ELF-1 (cell line): ENCODE measurements around the gene NKX6-1.
A peak's percentile ranks its signal among the peaks of the same experiment; 100 is the strongest.

Source experiments
- DNase-seq: peaks from one replicate; pipeline ENCODE4 v3.0.0-alpha.2; 2016; ENCODE audit warnings: low read depth, low spot score

NKX6-1 gene

DNA sequence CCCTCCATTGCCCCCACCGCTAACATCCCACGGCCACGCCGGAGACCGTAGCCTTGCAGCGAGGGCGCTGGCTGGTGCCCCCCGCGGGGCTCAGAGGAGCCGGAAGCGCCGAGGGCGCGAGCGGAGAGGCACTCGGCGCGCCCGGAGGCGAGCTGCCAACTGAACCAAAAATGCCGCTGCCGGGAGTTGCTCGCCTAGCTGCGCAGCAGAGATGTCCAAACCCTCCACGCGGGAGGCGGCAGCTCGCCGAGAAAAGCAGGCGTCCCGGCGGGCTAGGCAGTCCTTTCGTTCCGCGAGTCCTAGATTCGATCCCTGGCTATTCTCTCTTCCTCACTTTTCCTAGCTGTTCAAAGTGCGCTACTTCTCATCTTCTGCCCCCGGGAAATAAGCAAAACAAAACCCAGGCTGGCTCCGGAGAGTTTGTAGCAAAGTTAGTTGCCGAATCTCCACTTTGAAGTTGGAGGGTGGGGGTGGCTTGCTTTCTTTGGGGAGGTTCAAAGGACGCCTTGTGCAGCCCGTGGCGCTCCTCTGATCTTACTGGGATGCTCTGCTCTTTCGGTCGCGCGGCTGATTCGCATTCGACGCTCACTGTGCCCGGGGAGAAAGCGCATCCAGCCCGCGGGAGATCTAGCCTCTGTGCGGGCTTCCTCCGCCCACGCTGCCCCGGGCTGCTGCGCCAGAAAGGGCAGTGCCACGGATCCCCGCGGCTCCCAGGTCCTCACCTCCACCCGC lies 723 bp downstream of the NKX6-1 start:
- peak; percentile 75 for DNase-seq

DNA sequence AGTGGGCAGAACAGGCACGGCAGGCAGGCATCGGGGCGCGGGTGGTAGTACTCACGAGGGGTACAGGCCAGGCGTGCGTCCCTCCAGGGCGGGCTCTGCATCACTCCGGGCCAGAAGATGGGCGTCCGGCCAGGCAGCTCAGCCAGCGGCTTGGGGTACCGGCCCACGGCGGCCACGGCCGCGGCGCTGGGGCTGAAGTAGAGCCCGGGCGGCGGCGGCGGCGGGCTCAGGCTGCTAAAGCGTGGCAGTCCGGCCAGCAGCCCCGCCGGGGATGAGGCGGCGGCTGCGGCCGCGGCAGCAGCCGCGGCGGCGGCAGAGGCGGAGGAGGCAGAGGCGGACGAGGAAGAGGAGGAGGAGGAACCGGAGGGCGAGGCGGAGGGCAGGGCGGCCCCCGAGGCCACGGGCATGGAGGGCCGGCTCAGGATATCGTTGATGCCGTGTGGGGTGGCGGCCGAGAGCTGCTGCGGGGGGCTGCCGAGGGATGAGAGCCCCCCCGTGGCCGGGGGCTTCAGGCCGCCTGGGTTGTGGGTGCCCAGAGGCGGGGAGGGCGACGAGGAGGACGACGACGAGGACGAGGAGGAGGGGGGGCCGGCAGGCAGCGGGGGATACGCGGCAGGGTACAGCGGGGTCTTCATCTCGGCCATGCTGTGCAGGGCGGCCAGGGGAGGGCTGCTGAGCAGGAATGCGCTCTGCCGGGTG lies 1.4 kb downstream of the NKX6-1 start:
- no peak for DNase-seq

DNA sequence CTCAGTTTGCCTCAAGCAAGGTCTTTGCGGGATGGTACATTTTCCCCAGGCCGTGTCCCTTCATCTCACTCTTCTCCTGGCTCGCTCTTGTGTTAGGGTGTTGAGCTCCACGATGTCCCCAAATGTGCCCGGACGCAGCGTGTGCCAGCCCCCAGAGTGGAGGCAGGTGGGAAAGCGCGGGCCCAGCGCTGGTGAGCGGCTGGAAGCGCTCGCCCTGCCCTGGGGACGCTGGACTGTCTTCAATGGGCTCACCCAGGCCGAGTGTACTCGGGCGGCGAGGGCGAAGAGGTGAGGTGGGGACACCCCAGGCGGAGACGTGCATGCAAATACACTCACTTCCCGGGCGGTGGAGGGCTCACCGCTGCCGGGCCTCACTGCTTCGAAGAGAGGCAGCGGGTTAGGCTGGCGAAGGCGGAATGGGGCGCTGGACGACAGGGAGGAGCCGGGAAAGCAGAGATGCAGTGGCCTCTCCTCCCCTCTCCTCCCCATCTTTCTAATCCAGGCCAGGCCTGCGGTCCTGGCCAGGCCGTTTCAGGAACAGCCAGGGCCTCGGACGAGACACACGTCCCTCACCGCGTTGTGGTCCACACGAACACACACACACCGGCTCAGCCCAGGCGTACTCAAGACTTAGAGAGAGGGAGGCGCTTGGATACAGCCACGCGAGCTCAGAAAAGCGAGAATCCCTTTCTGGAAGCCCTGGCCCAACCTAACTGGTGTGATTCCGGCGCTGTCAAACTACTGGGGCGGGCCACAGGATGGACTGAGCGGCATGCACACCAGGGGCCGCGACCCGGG lies 2.2 kb downstream of the NKX6-1 start:
- peak; percentile 59 for DNase-seq

DNA sequence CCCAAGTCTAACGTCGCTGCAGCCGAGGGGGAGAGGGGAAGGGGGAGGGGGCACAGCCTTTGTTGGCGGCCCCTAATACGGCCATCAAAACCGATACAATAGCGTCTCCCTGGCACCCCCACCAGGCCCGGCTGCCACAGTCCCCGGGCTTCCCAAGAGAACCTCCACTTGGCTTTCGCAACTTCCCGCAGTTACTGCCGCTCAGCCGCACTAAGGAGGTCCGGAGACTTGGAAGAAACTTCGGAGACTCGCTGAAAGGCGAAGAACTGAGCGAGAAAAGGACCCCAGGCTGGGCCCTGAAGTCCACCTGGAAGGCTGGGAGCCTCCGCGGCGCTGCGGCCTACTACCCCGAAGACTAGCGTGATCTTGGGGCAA lies 2.8 kb downstream of the NKX6-1 start:
- no peak for DNase-seq

DNA sequence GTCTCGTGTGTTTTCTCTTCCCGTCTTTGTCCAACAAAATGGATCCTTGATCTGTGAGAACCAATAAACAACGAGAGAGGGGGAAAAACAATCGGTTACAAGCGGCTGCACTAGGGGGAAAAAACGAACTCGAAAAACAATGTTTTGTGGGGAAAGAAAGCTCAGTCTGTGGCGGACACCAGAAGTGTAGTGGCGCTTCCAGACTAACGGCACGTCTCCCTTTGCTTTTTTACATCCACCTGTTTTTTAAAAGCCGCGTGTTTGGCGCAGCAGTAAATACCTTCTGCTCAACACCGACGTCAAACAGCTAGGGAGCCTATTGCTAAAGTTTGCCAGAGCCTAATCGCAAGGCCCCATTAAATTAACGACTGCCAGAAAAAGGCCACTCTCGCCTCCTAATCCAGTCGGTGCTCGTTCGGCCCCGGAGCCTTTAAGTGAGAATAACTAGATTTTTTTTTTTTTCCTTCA lies 3.3 kb downstream of the NKX6-1 start:
- DNase-seq, result no peak

DNA sequence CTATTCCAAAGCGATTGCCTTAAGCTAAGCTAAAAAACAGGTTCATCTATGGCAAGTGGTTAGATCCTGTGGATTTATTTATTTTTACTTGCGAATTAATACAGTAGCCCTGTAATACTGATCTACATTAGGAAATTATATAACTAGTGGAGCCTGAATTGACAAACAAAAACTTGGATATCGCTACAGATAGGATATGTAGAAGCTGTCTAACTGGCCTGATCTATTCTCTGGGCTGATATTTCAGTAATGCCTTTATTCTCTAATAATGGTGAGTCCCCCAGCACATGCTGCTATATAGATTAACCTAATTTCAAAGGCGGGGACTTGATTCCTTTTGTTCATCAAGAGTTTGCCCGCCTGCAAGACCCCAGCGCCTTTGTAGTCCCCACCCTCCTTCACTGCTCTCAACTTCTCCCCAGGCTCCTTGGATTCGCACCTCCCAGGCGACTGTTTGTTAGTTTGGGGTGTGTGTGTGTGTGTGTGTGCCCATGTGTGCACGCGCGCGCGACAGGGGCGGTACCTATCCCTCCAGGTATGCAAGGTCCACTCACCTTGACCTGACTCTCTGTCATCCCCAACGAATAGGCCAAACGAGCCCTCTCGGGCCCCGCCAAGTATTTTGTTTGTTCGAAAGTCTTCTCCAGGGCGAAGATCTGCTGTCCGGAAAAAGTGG lies 3.8 kb downstream of the NKX6-1 start:
- DNase-seq, result no peak

DNA sequence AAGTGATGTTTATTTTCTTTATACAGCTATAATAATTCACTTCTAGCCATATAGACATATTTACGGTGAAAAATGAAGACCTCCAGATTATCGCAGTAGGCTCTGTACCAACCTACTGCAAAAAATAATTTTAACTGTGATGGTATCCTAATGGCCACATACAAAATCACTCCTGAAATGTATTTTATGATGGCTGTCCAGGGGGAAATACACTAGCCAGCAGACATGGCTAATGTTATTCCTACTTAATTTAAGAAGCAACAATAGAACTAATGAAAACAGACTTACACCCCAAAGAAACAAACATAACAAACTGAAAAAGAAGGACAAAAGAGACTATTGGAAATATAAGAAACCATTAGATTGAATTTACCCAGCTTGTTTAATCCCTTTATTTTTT lies 4.6 kb downstream of the NKX6-1 start:
- no peak for DNase-seq

DNA sequence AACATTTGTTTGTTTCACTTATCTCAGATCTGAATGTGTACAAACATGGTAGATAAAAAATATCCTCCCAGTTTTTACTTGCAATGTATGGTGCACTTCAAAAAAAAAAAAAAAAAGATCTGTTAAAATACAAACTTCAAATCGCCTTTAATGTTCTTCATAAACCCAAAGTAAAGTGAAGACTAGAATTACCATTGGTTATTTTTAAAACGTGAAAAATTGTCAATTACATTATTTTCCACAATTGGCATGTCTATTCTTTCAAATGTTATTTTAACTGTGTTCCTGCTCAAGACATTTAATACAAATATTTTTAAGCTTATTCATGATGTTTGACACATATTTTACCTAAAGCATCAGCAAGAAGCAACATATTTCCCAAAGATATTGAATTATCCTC lies 5.0 kb downstream of the NKX6-1 start:
- no peak for DNase-seq

DNA sequence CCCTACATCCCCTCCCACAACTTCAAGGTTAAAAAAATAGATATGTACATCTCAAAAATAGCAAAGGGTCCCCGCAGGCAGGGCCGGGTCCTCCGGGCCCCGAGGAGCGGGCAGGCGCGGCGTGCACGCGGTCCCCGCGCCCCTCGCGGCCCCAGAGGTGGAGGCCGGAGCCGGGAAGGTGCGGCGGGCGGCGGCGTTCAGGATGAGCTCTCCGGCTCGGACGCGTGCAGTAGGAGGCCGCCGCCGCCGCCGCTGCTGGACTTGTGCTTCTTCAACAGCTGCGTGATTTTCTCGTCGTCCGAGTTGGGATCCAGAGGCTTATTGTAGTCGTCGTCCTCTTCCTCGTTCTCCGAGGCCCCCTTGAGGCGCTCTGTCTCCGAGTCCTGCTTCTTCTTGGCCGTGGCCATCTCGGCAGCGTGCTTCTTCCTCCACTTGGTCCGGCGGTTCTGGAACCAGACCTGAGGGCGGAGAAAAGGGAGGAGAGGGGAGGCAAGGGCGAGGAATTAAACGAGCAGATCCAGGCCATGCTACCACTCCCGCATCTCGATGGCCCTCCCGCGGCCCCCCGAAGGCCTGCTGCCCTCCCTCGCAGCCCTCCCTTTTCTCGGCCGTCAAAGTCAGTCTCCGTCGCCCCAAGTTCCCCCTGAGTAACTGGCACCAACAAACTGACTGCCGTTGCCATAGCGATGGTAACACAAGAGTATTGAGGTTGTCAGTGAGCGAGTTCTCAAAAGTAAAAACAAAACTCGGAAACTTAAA lies 5.8 kb downstream of the NKX6-1 start:
- peak; percentile 71 for DNase-seq

DNA sequence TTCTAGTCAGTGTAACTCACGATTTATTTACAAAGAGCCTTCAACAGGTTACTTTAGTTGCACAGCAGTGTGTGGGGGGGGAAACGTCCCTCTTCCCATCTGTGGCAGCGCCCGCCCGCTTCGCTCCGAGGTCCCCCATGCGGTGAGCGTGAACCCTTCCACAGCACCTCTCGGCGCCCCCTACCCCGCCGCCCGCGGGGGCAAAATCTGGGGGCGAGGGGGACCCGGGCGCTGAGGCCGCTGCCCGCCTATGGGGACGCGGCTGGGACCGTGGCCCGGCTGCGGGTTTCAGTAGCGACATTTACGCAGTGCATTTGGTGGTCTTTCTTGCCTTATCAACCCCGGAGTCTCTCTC lies 6.4 kb downstream of the NKX6-1 start:
- no peak for DNase-seq

DNA sequence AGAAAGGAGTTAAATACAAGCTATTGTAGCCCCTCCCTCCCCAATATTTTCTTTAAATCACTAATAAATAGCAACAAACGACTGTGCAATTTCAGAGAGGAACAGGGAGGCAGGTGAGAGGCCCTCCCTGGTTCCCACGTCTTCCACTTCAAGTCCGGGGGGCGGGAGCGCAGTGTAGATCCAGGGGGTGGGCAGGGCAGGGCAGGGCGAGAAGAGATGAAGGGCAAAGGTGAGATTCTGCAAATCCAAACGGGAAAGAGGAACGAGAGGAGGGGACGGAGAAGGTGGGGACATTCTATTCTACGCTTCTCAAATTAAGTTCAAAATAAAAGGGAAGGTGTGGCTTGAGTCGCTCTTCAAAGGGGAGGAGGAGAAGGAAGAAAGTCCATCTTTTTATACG lies 6.8 kb downstream of the NKX6-1 start:
- DNase-seq, result no peak

DNA sequence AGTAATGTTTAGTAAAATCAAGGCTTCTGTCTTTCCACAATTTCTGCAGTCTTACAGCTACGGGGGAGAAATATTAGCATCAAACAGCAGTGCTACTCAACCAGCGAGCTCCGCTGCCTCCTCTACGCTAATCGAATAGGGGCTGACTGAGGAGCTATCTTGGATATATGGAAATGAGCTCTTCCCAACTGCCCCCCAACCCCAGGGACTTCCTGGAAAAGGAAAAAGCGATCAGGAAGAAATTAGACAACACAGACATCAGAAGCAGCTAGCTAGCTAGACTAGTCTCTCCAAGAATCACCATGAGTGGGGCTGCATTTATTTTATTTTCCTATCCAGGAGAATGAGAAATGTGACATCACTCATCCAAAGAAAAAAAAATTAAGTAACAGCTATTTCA lies 7.6 kb downstream of the NKX6-1 start:
- DNase-seq, result no peak

DNA sequence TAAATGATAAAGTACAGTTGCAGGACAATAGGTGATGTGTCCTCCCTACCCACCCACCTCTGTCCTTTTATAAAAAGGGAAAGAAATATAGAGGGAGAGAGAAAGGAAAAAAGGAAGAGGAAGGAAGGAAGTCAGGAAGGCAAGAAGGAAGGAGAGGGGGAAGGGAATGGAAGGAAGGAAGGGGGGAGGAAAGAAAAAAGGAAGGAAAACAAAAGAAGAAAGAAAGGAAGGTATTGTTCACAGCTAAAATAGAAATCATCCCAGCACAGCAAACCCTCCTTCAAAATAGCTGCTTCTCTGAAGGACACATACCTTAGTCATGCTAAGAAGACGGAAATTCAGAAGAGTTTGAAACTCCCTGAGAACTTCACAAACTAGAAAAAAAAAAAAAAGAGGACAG lies 8.4 kb downstream of the NKX6-1 start:
- no peak for DNase-seq

DNA sequence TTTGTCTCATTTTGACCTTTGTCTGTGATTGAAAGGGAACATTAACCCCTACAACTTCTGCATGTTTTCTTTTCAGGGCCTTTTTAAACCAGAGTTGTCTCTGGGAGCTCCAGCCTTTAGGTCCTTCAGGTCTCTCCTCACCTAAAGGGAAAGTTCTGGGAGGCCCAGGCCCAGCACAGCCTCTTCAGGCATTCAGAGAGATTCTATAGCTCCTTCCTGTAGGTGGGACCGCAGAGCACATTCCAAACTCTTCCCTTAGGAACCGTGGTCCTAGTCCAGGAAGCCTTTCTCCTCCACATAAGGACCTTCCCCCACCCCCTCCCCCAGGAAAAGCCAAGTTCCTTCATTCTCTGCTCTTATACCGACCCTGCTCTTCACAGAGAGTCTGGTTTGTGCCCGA lies 14.9 kb downstream of the NKX6-1 start:
- no peak for DNase-seq

DNA sequence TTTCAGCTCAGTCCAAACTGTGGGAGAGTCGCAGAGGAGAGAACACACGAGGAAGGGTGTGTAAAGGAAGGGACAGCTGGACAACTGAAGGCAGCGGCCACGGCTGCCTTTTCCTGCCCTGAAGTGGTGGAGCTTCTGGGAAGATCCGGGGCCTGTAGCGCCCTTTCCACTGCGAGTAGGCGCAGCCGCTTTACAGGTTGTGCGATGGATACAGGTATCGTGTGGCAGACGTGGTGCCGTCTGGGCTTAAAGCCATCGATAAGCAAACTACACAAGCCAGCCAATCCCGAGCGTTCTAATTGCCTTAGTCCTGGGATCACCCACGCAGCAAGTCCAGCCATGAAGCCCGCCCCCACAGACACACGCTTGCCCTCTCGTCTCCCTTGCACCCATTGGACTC lies 15.4 kb downstream of the NKX6-1 start:
- DNase-seq, result no peak

DNA sequence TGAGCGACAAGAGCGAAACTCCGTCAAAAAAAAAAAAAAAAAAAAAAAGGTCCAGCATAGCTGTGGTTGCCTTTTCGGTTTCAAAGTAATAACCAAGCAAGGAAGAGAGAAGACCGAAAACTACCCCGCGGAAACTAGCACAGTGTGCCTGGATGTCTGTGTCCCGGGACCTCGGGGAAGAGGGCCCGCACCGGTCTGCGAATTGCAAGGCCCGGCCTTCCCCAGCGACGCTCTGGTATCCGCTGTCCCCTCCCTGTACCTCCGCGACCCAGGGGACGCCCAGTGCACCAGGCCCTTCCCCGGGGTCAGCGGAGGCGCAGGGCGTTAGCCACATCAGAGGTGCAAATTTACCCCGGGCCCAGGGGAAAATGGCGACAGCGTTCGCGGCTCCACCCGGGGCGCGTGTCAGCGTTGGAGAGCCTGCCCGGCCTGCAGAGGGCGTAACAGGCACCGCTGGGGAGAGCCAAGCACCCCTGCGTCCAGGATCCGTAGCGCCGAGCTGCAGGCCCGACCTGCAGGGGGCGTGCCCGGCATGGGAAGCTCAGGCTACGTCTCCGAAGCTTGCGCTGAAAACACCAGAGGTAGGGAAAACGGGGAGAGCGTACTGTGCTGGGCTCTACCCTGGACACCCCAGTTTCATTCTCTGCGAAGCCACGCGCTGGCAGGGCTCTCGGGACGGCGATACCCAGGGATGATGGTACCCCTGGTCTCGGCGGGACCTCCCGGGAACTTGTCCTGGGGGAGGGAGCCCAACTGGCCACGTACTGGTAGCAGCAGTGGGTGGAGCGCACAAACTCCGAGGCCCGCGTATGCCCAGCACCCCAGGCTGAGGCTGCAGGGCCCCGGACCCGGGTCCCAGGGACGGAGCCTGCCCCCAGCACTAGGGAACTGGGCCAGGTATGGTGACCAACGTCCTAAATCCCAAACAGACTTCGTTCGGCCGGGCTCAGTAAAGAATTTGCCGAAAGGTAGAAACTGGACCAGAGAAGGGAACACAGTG lies 16.2 kb downstream of the NKX6-1 start:
- no peak for DNase-seq

DNA sequence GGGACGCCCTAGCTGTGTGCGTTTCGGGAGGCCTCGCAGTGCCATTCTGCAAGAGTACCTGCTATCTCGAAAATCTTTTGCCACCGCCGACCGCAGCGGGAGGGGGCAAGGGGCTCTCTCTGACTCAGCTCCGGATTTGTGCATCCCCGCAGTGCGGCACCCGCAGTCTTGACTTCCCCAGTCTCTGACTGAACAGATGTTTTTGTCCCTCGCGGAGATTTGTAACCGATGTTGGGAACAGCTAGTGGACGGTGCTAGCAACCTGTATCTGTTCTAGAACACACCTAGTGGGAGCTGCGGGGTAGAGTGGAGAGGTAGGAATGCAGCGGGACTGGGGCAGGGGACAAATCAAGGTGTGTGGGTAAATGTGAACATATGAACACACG lies 17.2 kb downstream of the NKX6-1 start:
- DNase-seq, result no peak

DNA sequence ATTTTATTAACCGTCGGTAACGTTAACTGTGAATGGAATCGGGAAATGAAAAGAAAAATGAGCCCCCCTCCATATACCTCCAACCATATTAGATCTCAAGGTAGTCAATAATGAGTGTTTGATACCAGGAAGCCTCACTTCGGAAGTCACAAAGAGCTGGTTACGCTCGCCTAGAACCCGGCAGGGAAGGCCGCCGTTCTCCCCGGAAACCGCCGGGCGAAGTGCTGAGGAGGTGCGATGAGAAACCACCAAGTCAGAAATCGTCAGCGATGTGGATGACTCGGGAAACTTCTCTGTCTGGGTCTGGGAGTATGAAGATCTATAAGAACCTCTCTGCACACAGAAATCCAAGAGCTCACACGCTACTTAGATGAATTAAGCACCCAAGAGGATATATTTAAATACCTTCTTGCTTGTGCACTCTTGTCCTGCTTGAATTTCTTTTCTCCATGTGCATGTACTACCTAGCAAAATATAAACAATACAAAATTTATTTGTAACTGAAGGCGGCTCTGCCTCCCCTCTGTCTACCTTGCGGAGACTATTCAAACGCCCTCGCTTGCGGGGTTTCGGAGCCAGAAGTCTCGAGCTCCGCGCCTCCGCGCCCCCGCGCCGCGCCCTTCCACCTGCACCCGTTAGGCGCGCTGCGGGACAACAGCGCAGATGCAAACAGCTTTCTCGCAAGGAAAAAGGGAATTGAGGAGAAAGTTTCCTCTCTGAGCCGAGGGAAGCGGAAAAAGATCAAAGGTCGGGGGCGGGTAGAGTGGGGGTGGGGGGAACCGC lies 17.8 kb downstream of the NKX6-1 start:
- DNase-seq, result no peak

DNA sequence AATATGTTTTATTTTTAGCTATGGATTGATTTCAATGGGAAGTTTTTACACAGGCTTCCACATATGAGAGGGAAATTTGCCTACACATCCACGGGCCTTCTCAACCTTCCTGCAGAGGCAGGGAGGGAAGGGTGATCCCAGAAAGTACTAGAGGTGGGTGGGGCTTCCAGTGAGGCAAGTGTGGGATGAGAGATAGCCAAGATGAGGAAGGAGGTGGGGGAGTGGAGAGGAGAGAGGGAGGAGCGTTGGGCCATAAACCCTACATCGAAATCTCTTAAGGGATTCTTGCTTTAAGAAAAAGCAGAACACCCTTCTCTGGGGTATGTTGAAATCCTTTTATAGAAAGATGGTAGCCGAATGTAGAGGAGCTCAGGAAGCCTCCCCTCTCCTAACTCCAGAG lies 19.0 kb downstream of the NKX6-1 start:
- DNase-seq, result no peak
